NCI-H2227 (cell line): ENCODE data around the gene LAG3.
A peak's percentile ranks its signal among the peaks of the same experiment; 100 is the strongest.

Experiments used
- DNase-seq: peaks from one replicate; lab custom pipeline; 2025; ENCODE audit not compliant: unreplicated experiment; lab: John Stamatoyannopoulos, UW

LAG3 gene

GRCh38 chr12:6752921-6753771 is 19.2 kb upstream of the LAG3 start, which contains the start of gene MLF2:
MLF2 (minus strand) TSS chr12:6753141; CDS start chr12:6752334, 807 bp downstream.
- peak; percentile 96 for DNase-seq

GRCh38 chr12:6753772-6754356 is 18.5 kb upstream of the LAG3 start:
- DNase-seq = no peak

- DNase-seq = no peak
These were observed 17.9 kb upstream of the LAG3 start for GRCh38 chr12:6754411-6754810.

- no peak for DNase-seq
These were observed 15.2 kb upstream of the LAG3 start for GRCh38 chr12:6757028-6757690.

GRCh38 chr12:6758506-6759095 is 13.7 kb upstream of the LAG3 start:
- DNase-seq = no peak

- DNase-seq = no peak
These were observed 12.6 kb upstream of the LAG3 start for GRCh38 chr12:6759741-6760140.

GRCh38 chr12:6763380-6763779 is 8.9 kb upstream of the LAG3 start:
- no peak for DNase-seq

- DNase-seq = peak; percentile 95
These were observed 8.1 kb upstream of the LAG3 start for GRCh38 chr12:6764011-6764828.

GRCh38 chr12:6765048-6765633 is 7.2 kb upstream of the LAG3 start:
- DNase-seq = no peak

- peak; percentile 89 for DNase-seq
These were observed 6.4 kb upstream of the LAG3 start, which contains the start of gene PTMS for GRCh38 chr12:6765634-6766581. PTMS (plus strand) TSS chr12:6766363; CDS start chr12:6766706, 343 bp downstream.

GRCh38 chr12:6766651-6767349 is 5.5 kb upstream of the LAG3 start:
- DNase-seq = peak; percentile 66

- peak; percentile 41 for DNase-seq
These were observed 4.7 kb upstream of the LAG3 start for GRCh38 chr12:6767353-6768319.

- DNase-seq = no peak
These were observed 3.8 kb upstream of the LAG3 start for GRCh38 chr12:6768437-6768914.

- peak; percentile 63 for DNase-seq
These were observed 3.3 kb upstream of the LAG3 start for GRCh38 chr12:6768990-6769389.

GRCh38 chr12:6769666-6770065 is 2.7 kb upstream of the LAG3 start:
- no peak for DNase-seq

GRCh38 chr12:6770094-6770493 is 2.2 kb upstream of the LAG3 start:
- no peak for DNase-seq

- DNase-seq = no peak
These were observed 1.7 kb upstream of the LAG3 start for GRCh38 chr12:6770600-6770999.
